Mammary epithelial cell (primary cell): Measurements from ENCODE around the gene STXBP6.

Source experiments
- CTCF ChIP-seq, 2 donors: IDR thresholded peaks in 1 of 2; conservative IDR thresholded peaks in 1 of 2; 2 replicates each; pipeline ENCODE4 v1.5.1; 2011 to 2012; ENCODE audit warnings: inconsistent platforms in 2 of 2, low read length in 2 of 2, mild to moderate bottlenecking in 2 of 2, control low read depth in 1 of 2, low read depth in 1 of 2; ENCODE audit not compliant: insufficient read depth in 1 of 2; ENCODE audit errors: extremely low read depth in 1 of 2
- EZH2 ChIP-seq: IDR thresholded peaks from 2 replicates; pipeline ENCODE4 v1.6.1; 2012; ENCODE audit warnings: low read length, inconsistent platforms, borderline replicate concordance

- TF ChIP-seq CTCF (conservative IDR thresholded peaks at IDR 0.05 in 1 of 2, IDR thresholded peaks at IDR 0.05 in 1 of 2; ENCODE audit: extremely low read depth in 1 of 2, insufficient read depth in 1 of 2, low read depth in 1 of 2, low read length in 2 of 2) = no peak
- no peak for TF ChIP-seq EZH2
These were observed 141.2 kb downstream of the STXBP6 start for GRCh38 chr14:24908592-24909236.
